MM.1S (cell line): ENCODE results near the gene CDC25B.

Experiments
- CTCF ChIP-seq: fragments of 300-600 bp; sonication (generic); IDR thresholded peaks from 2 replicates; pipeline ENCODE4 v1.5.1; 2016; ENCODE audit warnings: antibody characterized with exemption, low read length, mixed read lengths
- EZH2 ChIP-seq: fragments of 300-600 bp; sonication (generic); optimal IDR thresholded peaks from 2 replicates; pipeline ENCODE3; 2017; ENCODE audit warnings: low read depth, mild to moderate bottlenecking, antibody characterized with exemption, low read length, mixed read lengths
- EZH2phosphoT487 ChIP-seq: fragments of 300-600 bp; sonication (generic); IDR thresholded peaks from 2 replicates; pipeline ENCODE4 v1.6.1; 2018; ENCODE audit warnings: antibody characterized with exemption, low read length

- TF ChIP-seq CTCF = no peak
- TF ChIP-seq EZH2 = no peak
- no peak for TF ChIP-seq EZH2phosphoT487
Measured at GRCh38 chr20:3751675-3752385, 44.3 kb upstream of the CDC25B start.
